GM12865 (cell line): ENCODE results near the gene IL17B.

Experiments
- DNase-seq: peaks from one replicate; pipeline ENCODE4 v3.0.0; 2010; ENCODE audit warnings: low read depth
- H3K4me3 ChIP-seq: 2 replicates; pipeline ENCODE4 v1.5.1; 2011; ENCODE audit warnings: mild to moderate bottlenecking, low read depth, low read length, control low read depth
- CTCF ChIP-seq: IDR thresholded peaks from 2 replicates; pipeline ENCODE4 v1.5.1; 2011; ENCODE audit warnings: low read length, control low read depth, low read depth, inconsistent platforms; ENCODE audit not compliant: insufficient read depth; ENCODE audit errors: missing control alignments

IL17B gene

GRCh38 chr5:149419532-149419858 lies 40.4 kb upstream of the IL17B start:
- no peak for DNase-seq
- H3K4me3 ChIP-seq, result no peak overlapping the region
- no peak for TF ChIP-seq CTCF

GRCh38 chr5:149418910-149419531 lies 39.9 kb upstream of the IL17B start:
- DNase-seq, result no peak
- TF ChIP-seq CTCF, result no peak
- H3K4me3 ChIP-seq, result no peak overlapping the region

- TF ChIP-seq CTCF, result no peak
- H3K4me3 ChIP-seq, result no peak overlapping the region
- no peak for DNase-seq
These were observed 38.7 kb upstream of the IL17B start for GRCh38 chr5:149417711-149418368.

- H3K4me3 ChIP-seq, result no peak overlapping the region
- TF ChIP-seq CTCF, result no peak
- no peak for DNase-seq
These were observed 38.1 kb upstream of the IL17B start for GRCh38 chr5:149416987-149417710.

GRCh38 chr5:149415066-149415967 lies 36.2 kb upstream of the IL17B start:
- no peak for TF ChIP-seq CTCF
- no peak overlapping the region for H3K4me3 ChIP-seq
- DNase-seq, result no peak

- no peak for DNase-seq
- H3K4me3 ChIP-seq, result no peak overlapping the region
- TF ChIP-seq CTCF, result no peak
These were observed 35.4 kb upstream of the IL17B start for GRCh38 chr5:149414405-149415065.
